HCT116 (cell line): ENCODE results near the gene CSRP1. TPM values are rescaled to one million over a fixed set of nuclear protein-coding genes. Genes with fewer than 3 reads are reported as not detected.

ENCODE experiments used
- ATAC-seq: fragments of 200-7000 bp; cut with Tn5 transposase; 2 replicates; pipeline ENCODE4 v1.9.1; 2020; ENCODE audit warnings: mild to moderate bottlenecking, moderate library complexity
- BruUV-seq: library from RNA; stranded (reverse); fragments of 400-500 nt; replicated peaks from 2 replicates; lab custom pipeline; 2021; lab: Mats Ljungman, UMichigan
- CTCF ChIA-PET: fragments of 300-600 bp; sonication (Branson Sonifier 250); formaldehyde crosslinking; loops from one replicate; lab custom pipeline; 2021; ENCODE audit warnings: antibody characterized with exemption; lab: Charles Lee
- POLR2A ChIA-PET: fragments of 300-600, 350-600 bp; sonication (Branson Sonifier 250); formaldehyde crosslinking; loops from one replicate; lab custom pipeline; 2021; ENCODE audit warnings: antibody characterized with exemption; lab: Charles Lee
- RAD21 ChIA-PET, 2 experiments: fragments of 300-600 bp; sonication (Branson Sonifier 250); formaldehyde crosslinking; loops; one replicate each; lab custom pipeline; 2023; ENCODE audit warnings: low total read pairs in 2 of 2; ENCODE audit not compliant: uncharacterized antibody in 2 of 2, unreplicated experiment in 2 of 2, low non-redundant PET in 1 of 2; lab: Charles Lee
- DNase-seq: peaks from one replicate; pipeline ENCODE4 v3.0.0-alpha.2; 2010; ENCODE audit warnings: low read depth, low spot score
- H2AFZ ChIP-seq: fragments of 200-600 bp; shearing (Covaris generic), sonication (generic); 2 replicates; pipeline ENCODE4 v1.6.1; 2017; ENCODE audit warnings: low read depth, mixed run types, mixed read lengths, antibody characterized with exemption, low read length; ENCODE audit not compliant: poor library complexity, severe bottlenecking
- H3K27ac ChIP-seq: 2 replicates; pipeline ENCODE4 v1.5.1; 2012; ENCODE audit warnings: low read depth, low read length
- H3K27me3 ChIP-seq: fragments of 200-600 bp; sonication (generic); 2 replicates; pipeline ENCODE4 v1.6.1; 2016; ENCODE audit warnings: mixed run types, low read length, mixed read lengths; ENCODE audit not compliant: insufficient read depth
- H3K36me3 ChIP-seq, 2 experiments: fragments of 200-500 bp in 1 of 2; fragments of 200-600 bp in 1 of 2; sonication (Bioruptor generic) in 1 of 2; sonication (generic) in 1 of 2; 2 replicates each; pipeline versions ENCODE4 v1.5.1 to v1.6.1; 2014 to 2016; ENCODE audit warnings: low read length in 2 of 2, inconsistent platforms in 1 of 2, mixed read lengths in 1 of 2, mixed run types in 1 of 2; ENCODE audit not compliant: insufficient read depth in 2 of 2, control insufficient read depth in 1 of 2
- H3K4me1 ChIP-seq, 2 experiments: fragments of 200-600 bp in 1 of 2; sonication (generic) in 1 of 2; 2 replicates each; pipeline versions ENCODE4 v1.5.1 to v1.6.1; 2012 to 2017; ENCODE audit warnings: low read length in 2 of 2, inconsistent platforms in 1 of 2, mild to moderate bottlenecking in 1 of 2, mixed read lengths in 1 of 2, mixed run types in 1 of 2, moderate library complexity in 1 of 2; ENCODE audit not compliant: insufficient read depth in 2 of 2, control insufficient read depth in 1 of 2
- H3K4me2 ChIP-seq: fragments of 200-600 bp; sonication (generic); 2 replicates; pipeline ENCODE4 v1.6.1; 2017; ENCODE audit warnings: mixed run types, low read length, mixed read lengths
- H3K4me3 ChIP-seq, 2 experiments: fragments of 200-600 bp in 1 of 2; sonication (generic) in 1 of 2; replicated peaks in 1 of 2; 2 replicates each; pipeline ENCODE4 v1.5.1; 2011 to 2016; ENCODE audit warnings: low read length in 2 of 2, control low read depth in 1 of 2, low read depth in 1 of 2, mild to moderate bottlenecking in 1 of 2, mixed read lengths in 1 of 2, mixed run types in 1 of 2
- H3K79me2 ChIP-seq: fragments of 200-600 bp; sonication (generic); 2 replicates; pipeline ENCODE4 v1.6.1; 2017; ENCODE audit warnings: mild to moderate bottlenecking, mixed run types, low read length, moderate library complexity, mixed read lengths; ENCODE audit not compliant: insufficient read depth
- H3K9ac ChIP-seq: fragments of 200-600 bp; sonication (generic); 2 replicates; pipeline ENCODE4 v1.6.1; 2016; ENCODE audit warnings: low read length, mixed read lengths
- H3K9me2 ChIP-seq: fragments of 200-600 bp; sonication (generic), shearing (Covaris generic); 2 replicates; pipeline ENCODE4 v1.6.1; 2017; ENCODE audit warnings: mixed run types, mild to moderate bottlenecking, moderate library complexity; ENCODE audit not compliant: insufficient read depth
- H3K9me3 ChIP-seq, 2 experiments: fragments of 200-500 bp in 1 of 2; fragments of 200-600 bp in 1 of 2; sonication (Bioruptor generic) in 1 of 2; sonication (generic) in 1 of 2; 2 replicates each; pipeline ENCODE4 v1.6.1; 2014 to 2017; ENCODE audit warnings: low read length in 2 of 2, mixed read lengths in 2 of 2, inconsistent platforms in 1 of 2, low read depth in 1 of 2, mild to moderate bottlenecking in 1 of 2, mixed run types in 1 of 2, moderate library complexity in 1 of 2; ENCODE audit not compliant: control insufficient read depth in 1 of 2, insufficient read depth in 1 of 2
- H4K20me1 ChIP-seq: fragments of 200-600 bp; sonication (generic), shearing (Covaris generic); 2 replicates; pipeline ENCODE4 v1.6.1; 2017; ENCODE audit warnings: mixed run types, mild to moderate bottlenecking, moderate library complexity; ENCODE audit not compliant: insufficient read depth
- EGR1 ChIP-seq: IDR thresholded peaks from 2 replicates; pipeline ENCODE4 v1.6.1; 2012; ENCODE audit warnings: low read depth
- ELF1 ChIP-seq: IDR thresholded peaks from 2 replicates; pipeline ENCODE4 v1.6.1; 2012; ENCODE audit warnings: low read depth, borderline replicate concordance
- SP1 ChIP-seq: IDR thresholded peaks from 2 replicates; pipeline ENCODE4 v1.6.1; 2012; ENCODE audit warnings: low read depth
- SRF ChIP-seq: IDR thresholded peaks from 2 replicates; pipeline ENCODE4 v1.6.1; 2012; ENCODE audit warnings: low read depth
- YY1 ChIP-seq: IDR thresholded peaks from 2 replicates; pipeline ENCODE4 v1.6.1; 2011; ENCODE audit warnings: low read length, low read depth, moderate library complexity, mild to moderate bottlenecking; ENCODE audit not compliant: insufficient replicate concordance; ENCODE audit errors: extremely low read depth
- ZNF274 ChIP-seq: fragments of 200-500 bp; sonication (Bioruptor generic); IDR thresholded peaks from 2 replicates; pipeline ENCODE4 v1.6.1; 2014; ENCODE audit warnings: mild to moderate bottlenecking, low read depth, low read length, inconsistent platforms
- intact Hi-C: fragments of 100-400 bp; cut with micrococcal nuclease; formaldehyde crosslinking; loops from 2 replicates; pipeline ENCODE4 v1.10.0; 2022
- total RNA-seq: library from RNA; stranded (reverse); gene quantifications from one replicate; pipeline ENCODE4 v1.2.1, GENCODE V29; 2021; ENCODE audit not compliant: unreplicated experiment
- TF ChIP-seq, protein P1 (sequence below): IDR thresholded peaks from 2 replicates; pipeline ENCODE4 v1.6.1; 2012
- TF ChIP-seq, protein P2 (sequence below): IDR thresholded peaks from 2 replicates; pipeline ENCODE4 v1.6.1; 2012

The CSRP1 gene
- total RNA-seq, 1 experiment from 2014 or later = 51.7 TPM

DNA sequence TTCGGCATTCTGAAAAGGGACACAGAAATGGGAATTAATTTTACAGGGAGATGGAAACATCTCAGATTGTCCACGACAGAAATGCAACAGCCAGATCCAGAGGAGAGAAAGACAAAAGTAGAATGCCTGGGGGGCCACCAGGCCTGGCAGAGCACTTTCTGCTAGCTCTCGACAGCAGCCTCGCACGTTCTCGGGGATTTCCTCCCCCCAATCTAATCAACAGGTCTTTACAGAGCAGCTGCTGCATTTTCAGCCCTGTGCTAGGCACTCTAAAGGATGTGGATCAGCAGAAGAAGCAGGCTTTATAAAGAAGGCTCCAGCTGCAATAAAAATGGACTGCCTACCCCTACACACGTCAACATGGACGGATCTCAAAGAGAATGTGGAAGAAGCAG lies 10.6 kb downstream of the CSRP1 start:
- DNase-seq = no peak

DNA sequence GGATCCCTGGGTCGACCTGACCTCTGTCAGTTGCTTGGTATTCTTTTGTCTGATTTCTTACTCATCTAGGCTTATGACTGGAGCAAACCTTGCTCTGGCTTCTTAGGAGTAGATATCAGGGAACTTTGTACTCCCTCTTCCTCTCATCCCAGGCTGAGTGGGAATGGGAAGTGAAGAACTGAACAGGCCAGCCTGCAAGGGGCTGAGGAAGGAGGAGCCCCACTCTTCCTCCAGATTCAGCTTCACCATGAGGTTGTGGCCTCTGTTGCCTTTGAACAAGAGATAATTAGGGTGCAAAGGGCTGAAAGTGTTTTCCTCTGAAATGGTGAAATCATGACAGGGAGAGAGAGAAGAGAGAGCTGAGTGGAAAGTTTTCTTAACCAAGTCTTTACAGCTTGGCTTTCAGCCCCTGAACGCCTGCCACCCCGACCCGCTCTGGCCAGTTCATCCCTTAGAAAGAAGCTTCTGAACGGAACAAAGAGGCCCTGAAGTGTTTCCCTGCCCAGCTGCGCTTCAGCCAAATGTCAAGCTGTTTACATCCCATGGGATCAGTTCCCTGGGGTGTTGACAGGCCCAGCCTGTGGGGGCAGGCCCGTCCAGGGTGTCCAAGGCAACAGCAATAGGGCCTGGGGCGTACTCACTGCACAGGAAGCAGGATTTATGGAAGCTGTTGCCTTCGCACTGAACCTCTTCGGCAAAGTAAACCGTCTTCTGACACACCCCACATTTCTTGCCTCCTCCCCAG lies 11.2 kb downstream of the CSRP1 start:
- no peak overlapping the region for H2AFZ ChIP-seq
- POLR2A ChIA-PET = interaction anchor here (1.5 kb wide), 1 partner anchor 17 kb away, joined by 3 read pairs; no protein-coding TSS in a partner anchor
- H3K9me3 ChIP-seq = no peaks in the 10 kb centered on the region
- H3K27ac ChIP-seq = no peak overlapping the region
- no peak overlapping the region for H3K4me2 ChIP-seq
- TF ChIP-seq ELF1 (no peak), SP1 (no peak), ZNF274 (no peak)
- TF ChIP-seq, protein P1, sequence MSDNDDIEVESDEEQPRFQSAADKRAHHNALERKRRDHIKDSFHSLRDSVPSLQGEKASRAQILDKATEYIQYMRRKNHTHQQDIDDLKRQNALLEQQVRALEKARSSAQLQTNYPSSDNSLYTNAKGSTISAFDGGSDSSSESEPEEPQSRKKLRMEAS = no peak
- TF ChIP-seq, protein P2, sequence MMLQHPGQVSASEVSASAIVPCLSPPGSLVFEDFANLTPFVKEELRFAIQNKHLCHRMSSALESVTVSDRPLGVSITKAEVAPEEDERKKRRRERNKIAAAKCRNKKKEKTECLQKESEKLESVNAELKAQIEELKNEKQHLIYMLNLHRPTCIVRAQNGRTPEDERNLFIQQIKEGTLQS = no peak
- no peak overlapping the region for H3K9ac ChIP-seq
- H4K20me1 ChIP-seq = no peaks in the 10 kb centered on the region
- CTCF ChIA-PET = interaction anchor here (4.5 kb wide), 1 partner anchor 17 kb away, joined by 23 read pairs; no protein-coding TSS in a partner anchor
- DNase-seq (no peak), ATAC-seq (no peak)
- intact Hi-C loops = no loop called here
- no TSS peak for BruUV-seq
- H3K36me3 ChIP-seq = peaks cover 0 to 6% of the 10 kb centered on the region in 2 experiments; a peak in 2 of 4 replicates
- RAD21 ChIA-PET = no interaction called here
- H3K9me2 ChIP-seq = no peaks in the 10 kb centered on the region
- H3K4me1 ChIP-seq = no peaks in the 10 kb centered on the region; a peak in 1 of 4 replicates
- H3K27me3 ChIP-seq = no peaks in the 10 kb centered on the region
- H3K4me3 ChIP-seq = no peak overlapping the region
- 0 out of 2 replicates have a peak, but pooled peaks cover 3% of the 10 kb centered on the region for H3K79me2 ChIP-seq

More for the DNA sequence above, 10.6 kb downstream of the CSRP1 start:
- Histone ChIP-seq H3K9ac (no peak overlapping the region), H4K20me1 (no peaks in the 10 kb centered on the region), H3K27ac (no peak overlapping the region), H3K4me3 (no peak overlapping the region), H3K9me2 (no peaks in the 10 kb centered on the region), H3K36me3 (peaks cover 0 to 6% of the 10 kb centered on the region in 2 experiments; a peak in 2 of 4 replicates), H2AFZ (no peak overlapping the region), H3K4me2 (no peak overlapping the region), H3K79me2 (0 out of 2 replicates have a peak, but pooled peaks cover 3% of the 10 kb centered on the region), H3K27me3 (no peaks in the 10 kb centered on the region), H3K4me1 (no peaks in the 10 kb centered on the region; a peak in 1 of 4 replicates), H3K9me3 (no peaks in the 10 kb centered on the region)
- POLR2A ChIA-PET = interaction anchor here (1.5 kb wide), 1 partner anchor 17 kb away, joined by 3 read pairs; no protein-coding TSS in a partner anchor
- CTCF ChIA-PET = interaction anchor here (4.5 kb wide), 1 partner anchor 16 kb away, joined by 23 read pairs; no protein-coding TSS in a partner anchor
- TF ChIP-seq SRF = no peak
- TF ChIP-seq ELF1 = no peak
- TF ChIP-seq ZNF274 = no peak
- no peak for TF ChIP-seq YY1
- no peak for TF ChIP-seq EGR1
- no TSS peak for BruUV-seq
- RAD21 ChIA-PET = no interaction called here
- no peak for ATAC-seq
- intact Hi-C loops = no loop called here
